ENCODE results near the gene IFNAR1. TPM values are rescaled to one million over a fixed set of nuclear protein-coding genes. Genes with fewer than 3 reads are reported as not detected.

IFNAR1 gene
- total and polyA plus RNA-seq, 9 of the 15 experiments (the other 6 are each of a cell fraction or from before 2014, with no cell fraction given): 8.6 to 31.8 (median 14.8) TPM

GRCh38 chr21:33379934-33380333 lies 55.2 kb downstream of the IFNAR1 start (continued):
- TF ChIP-seq NFE2 (IDR thresholded peaks at IDR 0.05; ENCODE audit: low read depth) (0 out of 2 replicates have a peak, but pooled peaks have one; percentile 1), ETV1 (tag; conservative IDR thresholded peaks at IDR 0.05; ENCODE audit: low read depth) (peak; percentile 56; the same call in 1 of the 2 replicates)

GRCh38 chr21:33380483-33380998 lies 55.8 kb downstream of the IFNAR1 start:
- H3K4me3 ChIP-seq: no peak overlapping the region
- H3K9me3 ChIP-seq (replicated peaks; ENCODE audit: control insufficient read depth, insufficient read depth, low read depth, low read length): no peaks in the 10 kb centered on the region
- 21% methylated on average over 11 of the region's 11 CpGs for whole genome bisulfite sequencing (ENCODE audit: insufficient coverage, low coverage, missing lambda C conversion rate)
- BruUV-seq (replicated peaks): no TSS peak
- no peaks in the 10 kb centered on the region for H3K79me2 ChIP-seq (ENCODE audit: control insufficient read depth, insufficient read depth, low read length)
- H2AFZ ChIP-seq (ENCODE audit: low read depth, low read length): peak overlapping the region; percentile 73
- DNase-seq (ENCODE audit: extremely low read depth in 1 of 4, low spot score in 3 of 4): peak; percentile 44 to 86 (median 59)
- H3K9me1 ChIP-seq (ENCODE audit: control insufficient read depth, insufficient read depth, low read length): no peaks in the 10 kb centered on the region
- FAIRE-seq: peak; percentile 82
- peak overlapping the region; percentile 63; the same call in 2 of the 3 replicates for H3K27ac ChIP-seq (ENCODE audit: extremely low read depth, low read depth, low read length)
- H3K4me2 ChIP-seq (ENCODE audit: insufficient read depth, low read length): peak overlapping the region; percentile 21; the same call in 1 of the 2 replicates
- H3K36me3 ChIP-seq (ENCODE audit: control insufficient read depth, insufficient read depth, low read length): no peaks in the 10 kb centered on the region
- ChIA-PET CTCF (ENCODE audit: low intra/inter-chr PET ratio) (no interaction called here), POLR2A (interaction anchor here (0.6 to 0.7 kb wide), 2 partner anchors 21 to 39 kb away, joined by 3 read pairs; no protein-coding TSS in a partner anchor)
- peaks cover 6 to 14% of the 10 kb centered on the region in 2 experiments; a peak in 2 of 5 replicates for H3K27me3 ChIP-seq (ENCODE audit: control insufficient read depth in 2 of 2, insufficient read depth in 2 of 2, low read length in 2 of 2)
- in situ Hi-C loops (cut with MboI) (no loop called here), intact Hi-C loops (cut with micrococcal nuclease) (no loop called here)
- peak overlapping the region; percentile 40 to 78 for H3K9ac ChIP-seq (ENCODE audit: insufficient read depth in 1 of 2, low read depth in 2 of 2, low read length in 2 of 2)
- ATAC-seq: peak; percentile 70
- peaks cover 19 to 27% of the 10 kb centered on the region in 2 experiments for H3K4me1 ChIP-seq (replicated peaks in 1 of 2; ENCODE audit: control insufficient read depth in 2 of 2, insufficient read depth in 2 of 2, low read length in 2 of 2)
- H4K20me1 ChIP-seq (replicated peaks; ENCODE audit: control insufficient read depth, insufficient read depth, low read length): no peaks in the 10 kb centered on the region
- no peak for TF ChIP-seq TRIM25 (IDR thresholded peaks at IDR 0.05; ENCODE audit: borderline replicate concordance)
- peak; percentile 52; the same call in 1 of the 2 replicates for TF ChIP-seq CREM (IDR thresholded peaks at IDR 0.05; ENCODE audit: low read depth)
- TF ChIP-seq ARID1B (IDR thresholded peaks at IDR 0.05): peak; percentile 73
- no peak for TF ChIP-seq USF1 (CRISPR knock-in tag; IDR thresholded peaks at IDR 0.05)
- no peak for TF ChIP-seq ZBTB26 (CRISPR knock-in tag; IDR thresholded peaks at IDR 0.05)
- no peak for TF ChIP-seq ZNF766 (CRISPR knock-in tag; conservative IDR thresholded peaks at IDR 0.05)
- TF ChIP-seq MNT (conservative IDR thresholded peaks at IDR 0.05): 0 out of 4 replicates have a peak, but pooled peaks of 1 of the 2 experiments have one; percentile 24
- TF ChIP-seq ZBTB2 (IDR thresholded peaks at IDR 0.05): peak; percentile 69; the same call in 1 of the 2 replicates
- peak; percentile 17; the same call in 1 of the 2 replicates for TF ChIP-seq ETV1 (tag; conservative IDR thresholded peaks at IDR 0.05; ENCODE audit: low read depth)
- no peak for TF ChIP-seq EP400 (IDR thresholded peaks at IDR 0.05)
- TF ChIP-seq DPF2 (IDR thresholded peaks at IDR 0.05): peak; percentile 83
- TF ChIP-seq ZNF347 (CRISPR knock-in tag; IDR thresholded peaks at IDR 0.05; ENCODE audit: low read depth): no peak
- TF ChIP-seq SMARCE1 (IDR thresholded peaks at IDR 0.05): peak; percentile 84
